Mesodermal cell (in vitro differentiated cells): Measurements from ENCODE around the gene ZNF581.

Experiments
- H3K27ac ChIP-seq: 2 replicates; pipeline ENCODE4 v1.7.0; 2013; ENCODE audit warnings: mild to moderate bottlenecking, low read depth, low read length, moderate library complexity; ENCODE audit not compliant: severe bottlenecking
- H3K36me3 ChIP-seq: 2 replicates; pipeline ENCODE4 v1.7.1; 2013; ENCODE audit warnings: mild to moderate bottlenecking, low read length, moderate library complexity; ENCODE audit not compliant: control insufficient read depth, insufficient read depth
- H3K4me1 ChIP-seq: one replicate; pipeline ENCODE4 v1.7.1; 2013; ENCODE audit warnings: mild to moderate bottlenecking, low read length; ENCODE audit not compliant: insufficient read depth, control insufficient read depth, poor library complexity, severe bottlenecking
- H3K4me3 ChIP-seq: 2 replicates; pipeline ENCODE4 v1.7.0; 2013; ENCODE audit warnings: low read length, control low read depth, mild to moderate bottlenecking; ENCODE audit not compliant: insufficient read depth, poor library complexity, severe bottlenecking; ENCODE audit errors: extremely low read depth
- H3K9me3 ChIP-seq: 2 replicates; pipeline ENCODE4 v1.7.1; 2013; ENCODE audit warnings: mild to moderate bottlenecking, low read length, moderate library complexity; ENCODE audit not compliant: control insufficient read depth
- WGBS, 2 experiments: methylation state at CpG; one replicate each; pipeline ENCODE4 v1.1.5; 2013; ENCODE audit warnings: missing lambda C conversion rate in 2 of 2; ENCODE audit not compliant: insufficient coverage in 2 of 2; 5-methylcytosine and 5-hydroxymethylcytosine counted together

The ZNF581 gene

DNA sequence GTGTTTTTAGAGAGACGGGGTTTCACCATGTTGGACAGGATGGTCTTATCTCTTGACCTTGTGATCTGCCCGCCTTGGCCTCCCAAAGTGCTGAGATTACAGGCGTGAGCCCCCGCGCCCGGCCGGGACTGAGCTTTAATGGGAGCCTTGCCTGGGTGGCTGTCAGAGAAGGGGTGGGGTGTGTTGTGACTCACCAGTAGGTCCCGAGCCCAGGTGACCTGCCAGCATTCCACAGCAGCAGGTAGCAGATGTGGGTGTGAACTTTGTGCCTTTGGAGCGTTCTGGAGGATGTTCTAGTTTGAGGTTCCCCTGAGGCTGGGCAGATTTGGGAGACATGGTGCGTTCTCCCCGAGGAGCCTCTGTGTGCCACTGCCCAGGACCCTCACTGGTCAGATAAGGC lies 24.5 kb downstream of the ZNF581 start:
- no peaks in the 10 kb centered on the region for H3K4me1 ChIP-seq
- no peak overlapping the region for H3K4me3 ChIP-seq
- no peaks in the 10 kb centered on the region for H3K9me3 ChIP-seq
- WGBS, 2 experiments, result 93 to 95% methylated on average over 5 to 11 of the region's 11 CpGs
- peaks cover 88% of the 10 kb centered on the region for H3K36me3 ChIP-seq
- H3K27ac ChIP-seq, result no peak overlapping the region

DNA sequence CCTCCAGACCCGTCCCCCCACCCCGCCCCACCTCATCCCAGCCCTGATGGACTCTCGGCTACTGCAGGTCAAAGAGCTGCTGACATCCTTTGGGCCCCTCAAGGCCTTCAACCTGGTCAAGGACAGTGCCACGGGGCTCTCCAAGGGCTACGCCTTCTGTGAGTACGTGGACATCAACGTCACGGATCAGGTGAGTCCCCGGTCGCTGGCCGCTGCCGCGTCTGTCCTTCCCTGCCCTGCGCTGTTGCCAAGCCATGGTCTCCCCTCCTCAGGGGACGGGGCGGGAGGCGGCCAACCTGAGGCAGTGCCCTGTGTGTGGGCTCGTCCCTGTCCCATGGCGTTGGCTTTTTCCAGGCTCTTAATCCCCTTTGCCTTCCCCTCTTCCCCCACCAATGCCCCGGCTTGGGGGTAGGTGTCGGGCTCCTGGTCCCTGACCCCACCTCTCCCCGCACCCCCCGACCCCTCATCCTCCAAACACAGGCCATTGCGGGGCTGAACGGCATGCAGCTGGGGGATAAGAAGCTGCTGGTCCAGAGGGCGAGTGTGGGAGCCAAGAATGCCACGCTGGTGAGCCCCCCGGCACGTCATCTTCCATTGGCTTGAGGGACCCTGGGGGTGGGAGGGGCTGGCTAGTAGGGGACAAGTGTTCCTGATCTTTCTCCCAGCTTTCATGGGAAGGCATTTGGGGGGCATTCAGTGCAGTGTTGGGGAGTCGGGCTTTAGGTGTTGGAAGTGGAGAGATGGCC lies 25.3 kb downstream of the ZNF581 start:
- Histone ChIP-seq H3K27ac (no peak overlapping the region), H3K36me3 (peaks cover 85% of the 10 kb centered on the region), H3K4me1 (peaks cover 5% of the 10 kb centered on the region), H3K4me3 (no peak overlapping the region), H3K9me3 (no peaks in the 10 kb centered on the region)
- WGBS, 2 experiments, result 91 to 97% methylated on average over 21 to 24 of the region's 30 CpGs

DNA sequence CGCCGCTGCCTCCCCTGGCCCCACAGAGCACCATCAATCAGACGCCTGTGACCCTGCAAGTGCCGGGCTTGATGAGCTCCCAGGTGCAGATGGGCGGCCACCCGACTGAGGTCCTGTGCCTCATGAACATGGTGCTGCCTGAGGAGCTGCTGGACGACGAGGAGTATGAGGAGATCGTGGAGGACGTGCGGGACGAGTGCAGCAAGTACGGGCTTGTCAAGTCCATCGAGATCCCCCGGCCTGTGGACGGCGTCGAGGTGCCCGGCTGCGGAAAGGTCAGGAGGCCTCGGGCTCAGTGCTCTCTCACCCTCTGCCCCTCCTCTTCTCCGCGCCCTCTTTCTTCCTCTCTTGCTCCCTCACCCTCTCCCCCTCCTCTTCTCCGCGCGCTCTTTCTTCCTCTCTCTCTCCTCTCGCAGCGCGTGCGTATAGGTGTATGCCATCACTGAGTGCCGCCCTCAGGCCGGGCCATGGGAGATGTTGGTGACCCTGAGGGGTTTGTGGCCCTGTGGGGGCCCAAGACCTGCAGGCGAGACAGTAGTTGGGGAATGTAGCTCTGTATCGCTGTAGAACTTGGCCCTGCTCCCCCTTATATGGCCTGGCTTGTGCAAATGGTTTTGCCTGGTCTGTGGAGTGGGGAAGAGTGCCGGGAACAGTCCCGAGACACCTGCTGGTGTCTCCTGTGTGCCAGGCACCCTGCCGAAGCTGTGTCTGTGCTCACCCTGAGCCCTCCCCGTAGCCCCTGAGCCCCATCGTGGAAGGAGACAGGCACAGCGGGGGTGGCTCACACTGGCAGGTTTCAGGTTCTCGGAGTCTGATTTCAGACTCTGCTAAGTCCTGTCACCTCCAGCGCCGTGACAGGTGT lies 26.2 kb downstream of the ZNF581 start:
- Histone ChIP-seq H3K4me1 (peaks cover 10% of the 10 kb centered on the region), H3K4me3 (no peak overlapping the region), H3K9me3 (no peaks in the 10 kb centered on the region), H3K36me3 (peaks cover 78% of the 10 kb centered on the region), H3K27ac (no peak overlapping the region)
- WGBS, 2 experiments, result 92 to 93% methylated on average over 31 to 38 of the region's 43 CpGs

DNA sequence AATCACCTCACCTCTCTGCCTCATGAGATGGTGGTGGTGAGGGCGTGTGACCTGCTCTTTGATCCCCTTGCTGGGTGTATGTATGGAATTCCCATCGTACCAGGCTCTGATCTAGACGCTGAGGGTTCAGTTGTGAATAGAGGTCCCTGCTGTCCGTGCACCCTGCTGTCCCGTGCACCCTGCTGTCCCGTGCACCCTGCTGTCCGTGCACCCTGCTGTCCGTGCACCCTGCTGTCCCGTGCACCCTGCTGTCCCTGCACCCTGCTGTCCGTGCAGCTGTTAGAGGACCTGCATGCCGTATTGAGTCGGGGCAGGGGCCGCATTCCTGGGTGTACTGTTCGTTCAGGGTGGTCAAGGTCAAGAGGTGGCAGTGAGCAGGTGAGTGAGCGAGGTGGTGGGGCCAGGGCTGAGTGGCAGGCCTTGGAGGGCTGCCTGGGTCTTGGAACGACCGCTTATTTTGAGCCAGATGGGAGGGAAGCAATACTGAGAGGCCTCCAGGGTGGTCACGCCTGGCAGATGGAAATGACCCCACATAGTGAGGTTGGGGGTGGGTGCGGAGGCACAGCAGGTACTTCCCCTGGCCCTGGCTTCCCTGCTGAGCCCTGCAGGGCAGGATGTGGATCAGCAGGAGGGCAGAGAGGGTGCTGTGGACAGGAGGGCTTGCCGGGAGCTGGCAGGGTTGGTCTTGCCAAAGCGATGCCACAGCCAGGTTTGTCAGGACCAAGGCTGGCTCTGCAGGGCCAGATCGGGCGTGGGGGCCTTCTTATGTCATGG lies 27.0 kb downstream of the ZNF581 start:
- WGBS, 2 experiments, result 91 to 94% methylated on average over 18 to 22 of the region's 23 CpGs
- Histone ChIP-seq H3K4me3 (no peak overlapping the region), H3K9me3 (no peaks in the 10 kb centered on the region), H3K27ac (peak overlapping the region; percentile 23), H3K36me3 (peaks cover 73% of the 10 kb centered on the region), H3K4me1 (peaks cover 10% of the 10 kb centered on the region)

DNA sequence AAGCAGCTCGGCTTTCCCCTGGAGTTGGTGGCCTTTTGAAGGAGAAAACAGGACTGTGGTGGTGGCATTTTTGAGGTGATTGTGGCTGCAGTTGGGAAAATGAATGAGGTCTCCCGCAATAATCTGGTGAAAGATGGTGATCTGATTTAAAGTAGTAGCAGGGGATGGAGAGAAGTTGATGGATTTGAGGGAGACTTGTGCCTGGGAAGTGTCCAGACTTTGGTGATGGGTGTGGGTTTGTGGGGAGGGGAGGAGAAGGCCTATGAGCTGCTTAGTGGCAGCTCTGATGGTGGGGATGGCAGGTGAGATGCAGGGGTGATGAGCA lies 27.6 kb downstream of the ZNF581 start:
- Histone ChIP-seq H3K4me1 (peaks cover 12% of the 10 kb centered on the region), H3K9me3 (no peaks in the 10 kb centered on the region), H3K4me3 (no peak overlapping the region), H3K27ac (peak overlapping the region; percentile 23), H3K36me3 (peaks cover 68% of the 10 kb centered on the region)
- 88 to 97% methylated on average over 2 of the region's 2 CpGs for WGBS, 2 experiments

DNA sequence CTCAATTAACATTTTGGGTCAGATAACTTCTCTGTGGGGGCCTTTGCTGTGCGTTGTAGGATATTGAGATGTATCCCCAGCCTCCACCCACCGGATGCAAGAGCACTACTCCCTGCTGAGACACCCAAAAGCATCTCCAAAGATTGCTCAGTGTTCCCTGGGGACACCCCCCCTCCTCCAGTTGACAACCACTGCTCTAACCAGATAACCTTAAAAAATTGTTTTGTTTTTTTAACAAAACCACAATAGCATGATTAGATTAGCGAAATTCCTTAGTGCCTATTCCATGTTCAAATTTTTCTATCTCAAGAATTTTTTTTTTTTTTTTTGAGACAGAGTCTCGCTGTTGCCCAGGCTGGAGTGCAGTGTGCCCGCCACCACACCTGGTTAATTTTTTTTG lies 29.0 kb downstream of the ZNF581 start:
- H3K36me3 ChIP-seq, result peaks cover 58% of the 10 kb centered on the region
- H3K4me3 ChIP-seq, result no peak overlapping the region
- H3K9me3 ChIP-seq, result no peaks in the 10 kb centered on the region
- peaks cover 23% of the 10 kb centered on the region for H3K4me1 ChIP-seq
- WGBS, 2 experiments, result 92 to 100% methylated on average over 1 to 4 of the region's 5 CpGs
- H3K27ac ChIP-seq, result no peak overlapping the region

DNA sequence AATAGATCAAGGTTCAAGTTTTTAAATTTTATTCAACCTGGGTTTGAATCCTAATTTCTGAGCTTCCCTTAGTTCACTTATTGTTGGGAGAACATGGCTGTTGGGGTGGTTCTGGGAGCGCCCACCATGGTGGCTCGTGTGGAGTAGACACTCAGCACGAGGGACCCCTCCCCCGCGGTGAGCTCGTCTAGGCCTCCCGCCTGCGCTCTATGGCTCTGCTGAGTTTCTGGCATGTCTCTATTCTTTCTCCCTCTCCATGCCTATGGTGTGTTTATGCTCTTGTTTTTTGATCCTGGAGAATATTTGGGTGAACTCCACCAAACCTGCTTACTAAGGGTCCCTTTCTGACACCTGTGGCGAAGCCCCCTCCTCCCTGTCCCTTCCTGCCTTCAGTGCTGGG lies 30.0 kb downstream of the ZNF581 start:
- Histone ChIP-seq H3K9me3 (no peaks in the 10 kb centered on the region), H3K27ac (peak overlapping the region; percentile 12)
- 70 to 80% methylated on average over 3 to 9 of the region's 9 CpGs for WGBS, 2 experiments

DNA sequence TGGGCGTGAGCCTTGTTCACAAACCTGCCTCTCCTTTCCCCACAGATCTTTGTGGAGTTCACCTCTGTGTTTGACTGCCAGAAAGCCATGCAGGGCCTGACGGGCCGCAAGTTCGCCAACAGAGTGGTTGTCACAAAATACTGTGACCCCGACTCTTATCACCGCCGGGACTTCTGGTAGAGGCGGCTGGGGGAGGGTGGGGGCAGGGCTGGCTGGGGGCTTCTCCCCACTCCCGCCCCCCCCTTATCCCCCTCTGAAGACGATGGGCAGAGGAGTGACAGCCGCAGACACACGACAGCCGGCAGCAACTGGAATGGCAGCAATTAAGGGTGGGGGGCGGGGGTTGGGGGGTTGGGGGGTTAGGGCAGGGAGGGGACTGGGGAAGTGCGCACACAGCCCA lies 30.4 kb downstream of the ZNF581 start:
- Histone ChIP-seq H3K27ac (peak overlapping the region; percentile 12), H3K4me1 (peaks cover 24% of the 10 kb centered on the region), H3K36me3 (peaks cover 57% of the 10 kb centered on the region), H3K9me3 (no peaks in the 10 kb centered on the region), H3K4me3 (no peak overlapping the region)
- 88 to 95% methylated on average over 3 to 4 of the region's 15 CpGs for WGBS, 2 experiments

More for the DNA sequence above, 30.0 kb downstream of the ZNF581 start:
- Histone ChIP-seq H3K4me1 (peaks cover 23% of the 10 kb centered on the region), H3K36me3 (peaks cover 57% of the 10 kb centered on the region), H3K4me3 (no peak overlapping the region)

DNA sequence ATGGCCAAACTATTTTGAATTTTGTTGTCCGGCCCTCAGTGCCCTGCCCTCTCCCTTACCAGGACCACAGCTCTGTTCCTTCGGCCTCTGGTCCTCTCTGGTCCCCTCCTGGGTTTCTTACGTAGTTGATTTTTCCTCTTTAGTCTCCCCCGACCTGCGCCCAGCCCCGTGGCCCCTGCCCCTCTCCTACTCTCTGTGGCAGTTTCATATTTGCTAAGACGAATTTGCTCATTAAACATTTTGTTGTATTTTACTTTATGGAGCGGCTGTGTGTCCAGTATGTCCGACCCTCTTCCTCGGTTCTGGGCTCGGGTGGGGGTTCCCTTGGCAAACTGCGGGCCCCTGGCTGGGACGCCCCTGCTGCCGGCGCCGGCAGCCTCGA lies 31.0 kb downstream of the ZNF581 start:
- 28 to 31% methylated on average over 9 to 17 of the region's 17 CpGs for WGBS, 2 experiments
- no peaks in the 10 kb centered on the region for H3K9me3 ChIP-seq
- H3K4me3 ChIP-seq, result peak overlapping the region; percentile 90
- peaks cover 57% of the 10 kb centered on the region for H3K36me3 ChIP-seq
- H3K4me1 ChIP-seq, result peaks cover 29% of the 10 kb centered on the region
- H3K27ac ChIP-seq, result peak overlapping the region; percentile 86

DNA sequence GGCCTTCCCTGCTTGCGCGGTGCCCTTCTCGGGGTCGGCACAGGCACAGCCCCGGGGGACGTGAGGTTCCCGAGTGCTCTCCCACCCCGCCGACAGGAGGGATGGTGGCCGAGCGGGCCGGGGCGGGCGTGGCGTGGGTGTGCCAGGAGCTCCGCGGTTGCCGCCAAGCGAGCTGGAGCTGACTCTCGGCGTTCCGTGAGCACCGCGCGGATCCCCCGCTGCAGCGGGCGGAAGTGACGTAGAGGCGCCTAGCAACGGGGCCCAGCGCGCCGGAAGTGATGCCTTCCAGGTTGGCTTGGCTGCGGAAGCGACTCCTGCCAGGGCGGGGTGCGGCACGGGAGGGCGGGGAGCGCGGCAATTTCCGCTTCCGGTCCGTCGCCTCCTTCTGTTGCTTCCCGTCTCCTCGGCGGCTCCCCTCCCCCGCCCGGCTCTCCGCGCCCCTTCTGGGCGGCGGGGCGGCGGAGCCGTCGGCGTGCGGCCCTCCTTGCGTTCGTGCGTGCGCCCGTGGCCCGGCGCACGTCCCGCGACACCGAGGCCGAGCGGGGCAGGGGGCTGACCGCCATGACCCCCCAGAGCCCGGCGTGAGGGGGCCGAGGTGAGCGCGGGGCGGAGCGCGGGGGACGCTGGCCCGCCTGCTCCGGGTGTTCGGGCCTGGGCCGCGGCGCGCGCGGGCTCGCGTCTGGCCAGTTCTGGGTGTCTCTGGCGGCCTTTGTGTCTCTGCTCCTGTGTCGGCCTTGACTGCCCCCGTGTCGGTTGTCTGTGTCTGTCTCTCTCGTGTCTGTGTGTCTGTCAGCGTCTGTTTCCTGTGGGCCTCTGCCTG lies 31.6 kb downstream of the ZNF581 start, which contains the start of gene EPN1:
EPN1 (plus strand) TSS at position 386 of the 820 bp plus-strand sequence. CDS start 3,402 bp downstream, outside the sequence.
- H3K36me3 ChIP-seq, result peaks cover 57% of the 10 kb centered on the region
- H3K27ac ChIP-seq, result peak within 1 kb of the TSS; percentile 86
- 1% methylated on average over 62 to 82 of the region's 101 CpGs for WGBS, 2 experiments
- H3K4me1 ChIP-seq, result peaks cover 35% of the 10 kb centered on the region
- peak within 1 kb of the TSS; percentile 90 for H3K4me3 ChIP-seq
- no peaks in the 10 kb centered on the region for H3K9me3 ChIP-seq
